GM23338 (cell line): ENCODE results near the gene CPXM2.

Source experiments
- CTCF ChIP-seq, 2 experiments: fragments of 200-600 bp in 1 of 2; sonication (generic) in 1 of 2; conservative IDR thresholded peaks; 2 replicates each; pipeline versions ENCODE4 v1.5.1 to v1.6.1; 2016 to 2017; ENCODE audit warnings: antibody characterized with exemption in 2 of 2, low read depth in 2 of 2, mild to moderate bottlenecking in 2 of 2, moderate library complexity in 1 of 2
- EZH2 ChIP-seq: fragments of 200-600 bp; sonication (generic); IDR thresholded peaks from one replicate; pipeline ENCODE4 v1.8.0; 2017; ENCODE audit warnings: antibody characterized with exemption, mild to moderate bottlenecking, low read depth; ENCODE audit not compliant: unreplicated experiment
- EZH2phosphoT487 ChIP-seq: fragments of 200-600 bp; sonication (generic); IDR thresholded peaks from one replicate; pipeline ENCODE4 v1.8.1; 2018; ENCODE audit warnings: antibody characterized with exemption; ENCODE audit not compliant: unreplicated experiment
- JUNB ChIP-seq: IDR thresholded peaks from one replicate; pipeline ENCODE4 v1.6.1; 2016; ENCODE audit warnings: antibody characterized with exemption; ENCODE audit not compliant: unreplicated experiment
- NANOG ChIP-seq: IDR thresholded peaks from 2 replicates; pipeline ENCODE4 v1.6.1; 2016; ENCODE audit warnings: antibody characterized with exemption, borderline replicate concordance
- POLR2AphosphoS5 ChIP-seq: IDR thresholded peaks from 2 replicates; pipeline ENCODE4 v1.6.1; 2016; ENCODE audit warnings: antibody characterized with exemption, low read depth
- REST ChIP-seq: IDR thresholded peaks from one replicate; pipeline ENCODE4 v1.6.1; 2018; ENCODE audit warnings: antibody characterized with exemption; ENCODE audit not compliant: unreplicated experiment
- STAT1 ChIP-seq: IDR thresholded peaks from one replicate; pipeline ENCODE4 v1.6.1; 2016; ENCODE audit warnings: antibody characterized with exemption; ENCODE audit not compliant: unreplicated experiment
- ZNF114 ChIP-seq: fragments of 250-450 bp; sonication (Bioruptor Pico); IDR thresholded peaks from 2 replicates; pipeline ENCODE4 v1.5.0; 2020; ENCODE audit warnings: mild to moderate bottlenecking, moderate library complexity

- TF ChIP-seq EZH2phosphoT487 = no peak
- TF ChIP-seq EZH2 = no peak
- TF ChIP-seq CTCF (conservative IDR thresholded peaks at IDR 0.05; ENCODE audit: low read depth in 2 of 2) = no peak
- no peak for TF ChIP-seq POLR2AphosphoS5
- TF ChIP-seq REST = no peak
- TF ChIP-seq JUNB = no peak
- no peak for TF ChIP-seq NANOG
- TF ChIP-seq STAT1 = no peak
- TF ChIP-seq ZNF114 = no peak
These were observed 857 bp downstream of the CPXM2 start for GRCh38 chr10:123890756-123891143.
